C4-2B (cell line): ENCODE results near the gene LRRC30.

Source experiments
- ZFX ChIP-seq: fragments of 450-650 bp; IDR thresholded peaks from 2 replicates; pipeline ENCODE4 v1.6.1; 2017
- TF ChIP-seq, protein P1 (sequence below): fragments of 450-650 bp; conservative IDR thresholded peaks from 2 replicates; pipeline ENCODE4 v1.5.1; 2017; ENCODE audit warnings: mild to moderate bottlenecking

GRCh38 chr18:7256618-7257425, 25.9 kb downstream of the LRRC30 start:
- TF ChIP-seq, protein P1, sequence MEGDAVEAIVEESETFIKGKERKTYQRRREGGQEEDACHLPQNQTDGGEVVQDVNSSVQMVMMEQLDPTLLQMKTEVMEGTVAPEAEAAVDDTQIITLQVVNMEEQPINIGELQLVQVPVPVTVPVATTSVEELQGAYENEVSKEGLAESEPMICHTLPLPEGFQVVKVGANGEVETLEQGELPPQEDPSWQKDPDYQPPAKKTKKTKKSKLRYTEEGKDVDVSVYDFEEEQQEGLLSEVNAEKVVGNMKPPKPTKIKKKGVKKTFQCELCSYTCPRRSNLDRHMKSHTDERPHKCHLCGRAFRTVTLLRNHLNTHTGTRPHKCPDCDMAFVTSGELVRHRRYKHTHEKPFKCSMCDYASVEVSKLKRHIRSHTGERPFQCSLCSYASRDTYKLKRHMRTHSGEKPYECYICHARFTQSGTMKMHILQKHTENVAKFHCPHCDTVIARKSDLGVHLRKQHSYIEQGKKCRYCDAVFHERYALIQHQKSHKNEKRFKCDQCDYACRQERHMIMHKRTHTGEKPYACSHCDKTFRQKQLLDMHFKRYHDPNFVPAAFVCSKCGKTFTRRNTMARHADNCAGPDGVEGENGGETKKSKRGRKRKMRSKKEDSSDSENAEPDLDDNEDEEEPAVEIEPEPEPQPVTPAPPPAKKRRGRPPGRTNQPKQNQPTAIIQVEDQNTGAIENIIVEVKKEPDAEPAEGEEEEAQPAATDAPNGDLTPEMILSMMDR, result no peak
- no peak for TF ChIP-seq ZFX
